GM21447 (cell line): ENCODE results near the gene LTBP1.

Experiments
- ATAC-seq: cut with Tn5 transposase; IDR thresholded peaks from one replicate; pipeline ENCODE4 v1.9.1; 2021; ENCODE audit not compliant: unreplicated experiment

LTBP1 gene

DNA sequence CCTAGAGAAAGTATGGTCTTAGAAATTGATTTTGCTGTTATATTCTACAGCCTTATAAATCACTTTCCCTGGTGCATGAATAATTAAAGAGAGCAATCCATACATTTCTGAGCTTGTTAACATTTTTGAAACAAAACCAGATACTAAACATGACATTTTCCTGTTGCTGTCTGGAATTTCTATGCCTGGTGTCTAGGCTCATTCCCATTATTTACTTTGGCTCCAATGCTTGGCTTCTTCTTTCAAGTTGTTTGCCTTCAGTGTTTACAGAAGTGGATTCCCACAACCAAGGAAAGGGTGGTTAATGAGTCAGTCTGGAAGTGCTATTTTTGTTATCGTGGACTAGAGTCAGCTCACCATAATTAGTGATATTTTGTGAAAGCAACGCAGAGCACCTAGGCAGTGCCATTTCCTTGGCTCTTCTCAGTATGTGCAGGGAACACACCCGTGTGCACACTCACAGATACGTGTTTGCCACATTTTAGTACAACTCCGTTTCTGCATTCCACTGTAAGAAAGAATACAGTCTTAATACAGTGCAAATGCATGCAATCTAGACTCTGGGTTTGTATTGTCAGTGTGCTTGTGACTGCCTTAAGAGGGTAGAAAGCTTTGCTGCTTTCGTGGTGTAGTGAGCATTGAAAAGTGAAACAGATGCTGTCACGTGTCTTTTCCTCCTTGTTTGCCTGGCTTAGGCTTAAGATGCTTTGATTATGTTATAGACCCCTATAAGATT, 344.7 kb downstream of the LTBP1 start:
- no peak for ATAC-seq

DNA sequence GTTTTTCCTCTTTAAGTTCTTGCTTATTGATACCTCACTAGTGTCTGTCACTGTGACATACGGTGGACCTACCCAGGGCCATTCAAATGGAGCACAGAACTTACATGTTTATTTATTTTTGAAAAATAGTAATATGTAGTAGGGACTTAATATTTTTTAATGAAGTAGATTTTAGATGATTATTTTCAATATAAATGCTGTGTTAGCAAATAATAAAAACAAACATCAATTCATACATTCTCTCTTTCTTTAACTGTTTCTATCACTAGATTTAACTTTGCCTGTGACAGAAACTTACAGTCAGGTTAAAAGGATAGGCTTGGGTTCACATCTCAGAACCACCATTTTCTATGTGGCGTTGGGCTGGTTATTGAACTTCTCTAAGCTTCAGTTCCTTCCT, 345.3 kb downstream of the LTBP1 start:
- no peak for ATAC-seq

DNA sequence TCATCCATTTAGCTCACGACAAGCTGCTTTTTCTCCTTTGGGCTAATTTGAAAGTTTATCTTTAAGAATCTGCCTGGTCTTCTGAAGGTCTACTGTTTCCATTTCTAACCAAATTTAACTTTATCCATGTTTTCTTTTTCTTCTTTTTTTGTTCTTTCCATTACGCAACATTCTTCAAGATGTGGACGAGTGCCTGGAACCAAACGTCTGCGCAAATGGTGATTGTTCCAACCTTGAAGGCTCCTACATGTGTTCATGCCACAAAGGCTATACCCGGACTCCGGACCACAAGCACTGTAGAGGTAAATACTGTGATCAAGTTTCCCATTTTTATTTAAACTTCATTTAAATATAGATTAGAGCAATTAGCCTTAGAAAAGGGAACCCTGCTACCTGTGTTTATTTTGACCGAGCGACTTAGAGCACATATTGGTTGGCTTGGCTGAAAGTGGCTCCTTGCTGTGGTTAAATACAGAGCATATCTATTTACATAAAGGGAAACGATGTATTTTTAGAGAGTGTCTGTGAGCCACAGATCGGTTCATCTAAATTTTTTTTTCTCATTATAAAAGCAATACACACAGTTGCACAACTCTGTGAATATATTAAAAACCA, 346.3 kb downstream of the LTBP1 start:
- no peak for ATAC-seq

DNA sequence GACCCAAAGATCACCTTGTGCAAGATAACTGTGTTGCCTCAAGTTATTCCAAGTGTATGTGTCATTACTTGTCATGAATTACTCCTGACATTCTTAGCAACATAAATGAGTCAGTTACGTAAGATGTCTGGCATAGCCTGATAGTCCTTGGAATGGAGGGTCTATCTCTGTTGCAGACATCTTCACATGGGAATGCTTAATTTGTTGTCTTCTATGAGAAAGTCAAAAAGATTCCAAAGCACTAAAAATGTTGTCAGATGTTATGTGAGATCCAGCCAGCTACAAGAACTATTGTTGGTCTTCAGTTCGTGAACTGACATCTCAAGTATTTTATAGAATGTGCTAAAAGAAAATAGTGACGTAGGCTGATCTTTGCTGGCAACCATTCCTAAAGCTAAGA, 351.5 kb downstream of the LTBP1 start:
- no peak for ATAC-seq

DNA sequence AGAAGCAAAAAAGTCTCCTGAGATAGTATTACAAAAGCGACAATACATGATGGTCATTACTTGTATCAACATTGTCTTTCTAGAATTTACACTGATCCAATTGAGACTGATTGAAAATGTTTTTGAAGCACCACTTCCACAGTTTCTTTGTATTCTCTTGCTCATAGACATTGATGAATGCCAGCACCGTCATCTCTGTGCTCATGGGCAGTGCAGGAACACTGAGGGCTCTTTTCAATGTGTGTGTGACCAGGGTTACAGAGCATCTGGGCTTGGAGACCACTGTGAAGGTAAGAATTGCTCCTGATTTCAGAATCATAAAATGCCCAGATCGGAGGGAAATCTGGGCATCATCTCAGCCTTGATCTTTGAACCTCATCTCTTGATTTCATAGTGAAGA, 354.6 kb downstream of the LTBP1 start:
- ATAC-seq: no peak

DNA sequence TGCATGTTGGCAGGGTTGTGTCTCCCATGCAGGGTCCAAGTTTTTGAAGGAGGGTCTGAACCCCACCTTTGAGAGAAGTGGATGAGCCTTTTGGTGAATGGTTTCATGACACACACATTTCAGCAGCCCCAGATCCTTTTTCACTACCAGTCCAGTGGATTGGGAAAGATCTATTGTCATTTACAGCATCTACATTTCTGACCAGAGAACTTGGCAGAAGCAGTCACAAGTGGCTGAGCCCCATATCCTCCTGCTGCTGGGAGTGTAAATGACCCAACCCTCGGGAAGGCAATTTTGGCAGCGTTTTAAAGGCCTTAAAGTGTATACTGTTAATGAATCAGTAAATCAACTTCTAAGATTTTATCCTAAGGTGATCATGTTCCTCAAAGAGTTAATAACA, 355.6 kb downstream of the LTBP1 start:
- ATAC-seq: no peak

DNA sequence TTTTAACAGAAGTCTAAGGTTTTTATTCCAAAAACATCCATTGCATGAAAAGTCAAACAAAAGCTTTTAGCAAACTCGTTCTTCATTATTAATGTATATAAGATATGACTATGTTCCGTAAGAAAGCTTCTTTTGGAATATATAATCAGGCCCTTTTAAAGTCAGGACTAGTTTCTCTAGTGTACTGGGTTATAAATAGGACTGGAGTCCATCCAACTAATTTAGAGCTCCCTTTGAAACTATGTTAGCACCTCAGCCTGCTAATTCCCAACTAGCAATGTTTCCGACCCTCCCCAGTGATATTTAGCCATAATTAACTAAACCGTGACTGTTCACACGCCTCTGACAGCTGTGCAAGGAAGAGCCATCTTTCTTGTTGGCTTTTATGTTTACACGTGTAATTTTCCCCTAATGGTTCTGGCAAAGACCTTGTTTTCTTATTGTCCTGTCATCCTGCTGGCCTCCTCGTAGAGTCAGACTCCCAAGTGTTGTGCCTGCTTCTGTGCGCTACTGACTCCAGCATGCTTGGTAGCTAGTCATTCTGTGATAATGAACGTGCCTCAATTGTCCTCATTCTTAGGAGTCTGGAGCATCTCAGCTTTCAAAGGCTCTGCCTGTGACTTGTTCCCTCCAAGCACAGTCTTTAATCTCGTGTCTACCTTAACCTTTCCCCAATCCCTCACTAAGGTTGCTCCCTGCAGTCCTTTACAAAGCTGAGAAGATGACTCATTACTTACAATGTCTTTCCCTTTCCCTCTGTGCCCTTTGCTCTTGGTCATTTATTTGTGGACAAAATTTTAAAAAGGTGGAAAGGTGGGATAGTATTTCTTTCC, 357.5 kb downstream of the LTBP1 start:
- ATAC-seq: no peak

DNA sequence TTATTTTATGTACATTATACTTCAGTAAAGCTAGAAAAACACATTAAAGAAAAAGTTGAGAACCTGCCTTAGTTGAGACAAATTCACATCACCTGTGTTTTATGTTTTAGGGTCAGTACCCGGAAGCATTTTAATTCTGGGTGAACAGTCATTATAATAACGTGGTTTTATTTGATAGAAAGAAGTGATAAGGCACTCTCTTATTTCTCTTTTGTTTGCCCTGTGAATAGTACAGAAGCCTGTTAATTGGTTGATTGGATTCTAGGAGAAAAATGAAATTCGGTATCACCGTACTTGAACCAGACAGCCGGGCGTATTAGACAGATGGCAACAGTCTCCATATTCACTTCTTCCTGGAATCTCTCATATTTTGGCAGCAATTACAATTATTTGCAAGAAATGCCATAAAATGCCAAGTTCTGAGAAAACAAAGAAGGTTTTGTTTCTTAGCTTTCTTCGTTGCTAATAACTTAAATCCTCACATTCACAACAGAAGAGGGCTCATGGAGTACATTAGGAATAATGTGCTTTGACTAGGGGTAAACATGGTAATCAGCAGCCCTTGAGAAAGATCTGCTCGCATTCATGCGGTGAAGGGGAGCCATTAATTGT, 361.0 kb downstream of the LTBP1 start:
- no peak for ATAC-seq

DNA sequence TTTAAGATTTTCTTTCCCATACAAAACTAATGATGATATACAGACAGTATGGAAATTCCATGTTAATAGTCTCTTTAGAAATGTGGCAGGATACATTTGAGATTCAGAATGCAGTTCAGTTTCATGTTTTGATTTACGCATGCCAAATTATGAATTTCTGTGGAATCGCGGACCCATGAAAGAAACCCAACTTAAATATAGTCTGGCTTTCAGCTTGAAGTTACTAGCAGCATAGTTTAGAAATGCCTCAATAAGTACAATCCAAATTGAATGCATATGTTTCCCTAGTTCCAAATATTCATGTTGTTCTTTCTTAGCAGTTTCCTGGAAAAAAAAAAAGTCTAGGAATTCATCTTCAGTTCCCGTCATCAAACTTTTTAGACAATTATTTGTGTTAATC, 365.6 kb downstream of the LTBP1 start:
- ATAC-seq: no peak

DNA sequence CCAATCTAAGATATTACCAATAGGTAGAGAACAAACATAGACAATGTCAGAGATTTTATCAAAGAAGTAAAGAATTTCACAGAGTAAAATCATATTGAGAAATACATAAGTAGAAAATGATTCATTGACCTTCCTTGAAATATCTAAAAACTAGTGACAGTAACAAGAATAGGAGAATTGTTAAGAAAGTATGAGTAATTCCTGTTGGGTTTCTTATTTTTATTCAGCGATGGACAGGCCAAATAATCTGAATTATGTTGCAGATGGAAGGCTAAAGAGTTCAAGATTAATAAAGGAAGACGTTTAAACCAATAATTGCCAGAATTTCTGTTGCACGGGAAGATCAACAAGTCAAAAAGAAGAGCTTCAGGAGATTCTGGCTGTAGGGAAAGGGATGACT, 366.3 kb downstream of the LTBP1 start:
- no peak for ATAC-seq

DNA sequence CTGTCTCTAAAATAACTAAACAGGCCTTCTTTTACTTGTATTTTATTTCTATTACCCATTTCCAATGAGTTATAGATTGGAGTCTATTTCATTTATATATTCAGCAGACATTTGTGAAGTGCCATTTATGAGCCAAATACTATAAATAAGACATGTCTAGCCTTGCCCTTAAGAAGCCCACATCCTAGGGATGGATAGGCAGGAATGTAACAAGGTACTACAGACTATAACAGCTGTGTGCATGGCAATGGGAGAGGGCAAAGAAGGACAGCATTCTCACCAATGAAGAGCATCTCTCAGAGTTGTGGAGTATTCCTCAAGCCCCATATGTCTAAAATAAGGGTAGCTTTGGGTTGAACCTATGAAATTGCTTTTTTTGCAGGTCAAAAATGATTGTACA, 367.8 kb downstream of the LTBP1 start:
- no peak for ATAC-seq

DNA sequence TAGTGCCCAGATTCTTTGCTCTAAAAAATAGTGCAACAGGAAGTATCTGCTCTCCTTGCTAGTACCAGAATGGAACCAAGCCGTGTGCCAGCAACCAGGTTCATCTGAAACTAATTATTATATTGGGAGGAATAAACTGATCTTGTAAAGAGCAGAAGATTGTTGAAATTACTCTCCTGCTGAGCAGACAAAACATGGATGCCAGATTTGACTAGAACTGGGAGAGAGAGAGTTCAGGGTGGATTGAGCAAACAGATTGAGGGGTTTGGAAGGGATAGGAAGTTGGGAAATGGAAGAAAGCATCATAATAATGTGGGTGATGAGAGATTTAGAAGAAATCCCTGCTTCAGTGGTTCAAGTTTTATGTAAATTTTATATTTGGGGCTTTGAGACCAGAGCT, 369.6 kb downstream of the LTBP1 start:
- ATAC-seq: no peak

DNA sequence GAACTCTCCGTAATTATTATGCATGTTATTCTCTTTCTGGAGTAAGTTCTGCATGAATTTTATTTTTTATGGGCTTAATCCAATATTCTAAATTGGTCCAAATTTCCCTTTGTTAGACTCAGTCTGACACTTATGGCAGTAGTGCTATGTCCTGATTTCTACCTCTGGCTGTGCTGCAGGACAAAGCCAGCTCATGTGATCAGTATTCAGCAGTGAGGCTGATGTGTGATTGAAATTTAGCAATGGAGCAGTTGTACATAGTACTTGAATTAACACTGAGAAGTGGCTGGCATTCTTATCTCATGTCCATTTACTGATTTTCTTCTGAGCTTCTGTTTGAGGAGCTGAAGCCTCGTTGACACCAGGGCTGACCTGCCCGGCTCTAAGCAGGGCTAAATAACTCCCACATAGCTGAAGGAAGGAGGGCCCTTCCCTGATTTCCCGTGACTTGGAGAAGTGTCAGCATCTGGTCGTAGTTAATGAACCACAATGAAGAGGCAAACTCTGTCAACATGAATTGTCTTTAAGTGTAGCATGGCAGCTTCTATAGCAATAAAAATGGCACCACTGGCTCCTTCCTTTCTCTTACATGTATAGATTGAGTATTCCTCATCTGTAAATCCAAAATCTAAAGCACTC, 370.7 kb downstream of the LTBP1 start:
- ATAC-seq: no peak

DNA sequence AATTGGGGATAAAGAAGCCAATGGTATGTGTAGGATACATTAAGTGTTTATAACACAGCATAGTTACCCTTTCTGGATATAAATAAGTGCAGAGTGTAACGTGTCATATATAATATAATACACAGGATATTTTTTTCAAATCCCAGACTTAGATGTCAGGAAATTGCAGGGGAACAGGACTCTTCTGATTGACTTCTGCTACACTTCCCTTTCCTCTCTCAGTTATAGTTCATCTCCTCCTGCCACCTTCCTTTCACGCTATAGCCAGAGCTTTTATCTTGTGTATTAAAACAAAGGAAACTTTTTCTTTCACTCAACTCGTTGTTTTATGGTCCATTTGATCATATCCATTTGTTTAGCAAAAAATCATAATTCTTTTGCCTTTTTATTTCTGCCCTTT, 371.7 kb downstream of the LTBP1 start:
- no peak for ATAC-seq

DNA sequence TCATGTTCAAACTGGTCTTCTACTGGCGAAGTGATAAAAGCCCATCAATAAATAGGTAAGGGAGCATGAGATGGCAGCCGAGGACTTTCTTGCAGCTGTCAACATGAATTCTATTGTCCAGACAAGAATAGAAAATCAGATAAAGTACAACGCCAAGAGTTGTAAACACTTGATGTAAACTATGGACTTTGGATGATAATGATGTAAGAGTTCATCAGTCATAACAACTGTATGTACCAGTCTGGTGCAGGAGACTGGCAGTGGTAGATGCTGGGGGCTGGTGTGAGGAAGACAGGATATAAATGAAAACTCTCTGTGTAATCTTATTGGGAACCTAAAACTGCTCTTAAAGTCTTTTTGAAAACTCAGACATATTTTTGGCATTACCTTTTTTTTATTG, 373.8 kb downstream of the LTBP1 start:
- no peak for ATAC-seq

DNA sequence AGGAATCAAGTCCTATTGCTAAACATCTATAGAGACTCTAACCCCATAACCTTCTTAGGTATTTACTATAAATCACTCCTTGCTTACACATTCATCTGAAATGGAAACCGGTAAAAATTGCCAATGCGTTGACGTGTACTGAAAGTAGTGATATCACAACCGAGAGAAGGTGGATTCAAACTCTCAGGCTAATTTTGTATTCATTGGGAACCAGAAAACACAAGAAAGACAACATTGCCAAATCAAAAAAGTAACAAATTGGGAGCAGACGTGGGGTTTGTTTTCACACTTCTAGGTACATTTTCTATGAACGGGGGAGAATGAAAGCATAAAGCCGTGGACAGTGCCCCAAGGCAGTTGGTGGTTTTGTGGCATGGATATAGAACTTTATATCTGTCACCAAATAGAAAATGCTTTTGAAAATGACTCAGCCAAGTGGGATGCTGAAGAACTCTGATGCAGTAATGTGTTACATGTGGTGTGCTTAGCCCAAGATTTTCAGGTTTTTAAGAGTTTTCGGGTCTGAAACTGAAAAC, 374.6 kb downstream of the LTBP1 start:
- peak; percentile 63 for ATAC-seq

DNA sequence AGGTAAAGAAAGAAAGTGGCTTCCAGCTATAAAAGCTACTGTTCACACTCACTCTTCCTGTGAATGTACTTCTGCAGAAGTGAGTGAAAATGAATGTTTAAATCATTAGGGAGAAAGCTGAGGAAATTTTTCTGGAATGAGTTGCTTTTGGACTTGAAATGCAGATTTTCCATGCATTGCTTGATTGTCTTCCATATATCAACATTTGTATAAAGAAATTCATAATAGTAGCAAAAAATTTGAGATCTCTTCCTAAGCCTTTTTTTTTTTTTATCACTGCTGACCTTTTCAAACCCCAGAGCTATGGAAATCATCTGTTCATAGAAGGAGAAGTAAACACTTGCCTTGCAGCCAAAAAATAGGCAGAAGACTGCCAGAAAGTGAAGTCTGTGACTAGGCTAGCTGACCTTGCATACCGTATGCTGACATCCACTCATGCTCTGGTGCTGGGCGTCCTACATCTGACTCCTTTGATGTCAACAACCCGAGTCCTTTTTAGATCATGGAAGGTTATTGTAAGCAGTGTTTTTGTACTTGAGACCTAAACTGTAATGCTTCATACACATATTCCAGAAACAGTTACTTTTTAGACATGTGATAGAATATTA, 375.2 kb downstream of the LTBP1 start:
- no peak for ATAC-seq

DNA sequence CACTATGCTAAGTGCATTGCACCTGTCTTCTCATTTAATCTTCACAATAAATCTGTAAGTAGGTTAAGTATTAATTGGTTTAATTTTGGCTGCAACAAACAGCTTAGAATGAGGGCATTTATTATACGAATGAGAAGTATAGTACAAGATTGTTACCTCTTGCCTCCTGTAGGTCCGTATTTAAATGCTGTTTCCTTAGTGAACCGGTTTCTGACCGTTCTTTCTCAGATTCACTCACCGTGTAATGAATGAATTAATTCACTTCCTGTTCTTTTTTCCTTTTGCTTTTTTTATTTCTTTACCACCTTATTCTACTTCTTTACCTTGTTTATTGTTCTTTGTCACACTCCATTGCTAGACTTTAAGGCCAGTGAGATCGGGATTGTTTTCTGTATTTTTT, 375.9 kb downstream of the LTBP1 start:
- no peak for ATAC-seq

DNA sequence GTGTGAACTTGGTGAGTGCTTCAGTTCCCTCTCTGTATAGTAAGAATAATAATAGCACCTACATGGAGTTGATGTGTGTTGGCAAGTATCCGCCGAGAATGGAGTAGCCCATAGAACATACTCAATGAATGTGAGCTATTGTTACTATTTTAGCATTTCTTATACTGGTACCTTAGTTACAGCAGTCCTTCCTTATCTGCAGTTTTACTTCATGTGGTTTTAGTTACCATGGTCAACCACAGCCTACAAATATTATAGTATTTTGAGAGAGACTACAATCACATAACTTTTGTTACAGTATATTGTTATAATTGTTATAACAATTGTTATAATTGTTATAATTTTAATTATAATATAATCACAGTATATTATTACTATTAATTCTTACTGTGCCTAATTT, 377.2 kb downstream of the LTBP1 start:
- no peak for ATAC-seq

DNA sequence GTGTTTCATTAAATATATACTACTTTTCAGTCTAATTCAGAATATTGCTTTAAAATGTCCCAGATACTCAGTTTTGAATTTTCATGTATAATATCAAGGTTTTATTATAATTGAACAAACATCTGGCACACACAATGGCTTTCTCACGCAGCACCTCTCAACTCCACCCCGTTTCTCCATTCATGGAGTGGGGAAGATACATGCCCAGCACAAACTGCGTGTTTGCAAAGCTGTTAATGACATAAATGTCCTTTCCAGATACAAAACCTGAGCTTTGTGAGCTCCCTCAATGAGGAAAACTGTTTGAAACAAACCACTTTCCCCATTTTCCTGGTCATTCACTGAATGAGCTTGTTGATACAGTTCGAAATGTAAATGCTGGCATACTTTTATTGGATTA, 379.3 kb downstream of the LTBP1 start:
- no peak for ATAC-seq

DNA sequence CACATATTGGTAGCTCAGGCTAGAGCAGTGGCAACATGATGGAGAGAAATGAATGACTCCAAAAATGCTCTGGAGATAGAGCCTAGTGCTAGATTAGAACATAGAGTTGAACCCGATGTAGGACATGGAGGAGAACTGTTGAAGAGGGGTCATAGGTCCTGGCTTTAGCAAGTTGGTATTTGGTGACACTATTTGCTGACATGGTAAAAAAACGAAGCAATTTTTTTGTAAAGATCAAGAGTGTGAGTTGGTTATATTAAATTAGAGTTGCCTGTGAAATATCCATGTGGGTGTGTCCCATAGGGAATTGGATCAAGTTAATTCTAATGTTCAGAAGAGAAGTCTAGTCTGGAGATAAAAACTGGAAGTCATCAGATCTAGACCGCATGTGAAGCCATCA, 386.7 kb downstream of the LTBP1 start:
- ATAC-seq: no peak
